ENCODE measurements around the gene NMNAT3.

DNA sequence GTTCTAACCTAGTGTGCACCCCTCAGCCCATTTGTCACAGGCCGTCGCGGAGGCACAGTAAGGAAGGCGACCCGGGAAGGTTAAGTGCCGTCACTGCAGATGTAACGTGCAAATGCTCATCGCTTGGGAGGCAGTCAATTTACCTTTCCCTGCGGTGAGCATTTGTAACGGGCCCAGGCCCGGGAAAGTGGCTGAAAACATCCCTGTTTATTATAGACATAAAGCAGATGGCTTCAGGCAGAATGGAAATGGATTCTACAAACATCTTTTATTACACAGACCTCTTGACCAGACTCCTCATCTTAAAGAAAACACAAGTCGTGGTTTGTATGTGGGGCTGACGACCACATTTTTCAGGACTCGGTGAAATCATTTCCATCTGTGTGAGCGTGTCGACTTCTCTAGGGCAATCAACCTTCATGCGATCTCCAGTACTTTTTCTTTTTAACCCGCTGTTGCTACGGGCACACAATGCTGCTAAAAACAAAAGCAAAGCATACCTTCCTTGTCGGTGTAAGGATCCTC, 43.6 kb downstream of the NMNAT3 start:
- TF ChIP-seq CTCF (IDR thresholded peaks at IDR 0.05; ENCODE audit: low read depth, low read length) (no peak), EZH2phosphoT487 (IDR thresholded peaks at IDR 0.05; ENCODE audit: low read depth) (no peak)

Measured in OCI-LY3 (cell line).